UCSD-AML1 (cell line): Measurements from ENCODE around the gene ARHGAP24.
"Not testable (repeated sequence)": the region's sequence is repeated elsewhere in the genome, so short reads cannot be mapped to it uniquely, and the experiment has no call there.

Experiments
- DNase-seq: peaks from one replicate; lab custom pipeline; 2025; ENCODE audit not compliant: unreplicated experiment; lab: John Stamatoyannopoulos, UW

ARHGAP24 gene

DNA sequence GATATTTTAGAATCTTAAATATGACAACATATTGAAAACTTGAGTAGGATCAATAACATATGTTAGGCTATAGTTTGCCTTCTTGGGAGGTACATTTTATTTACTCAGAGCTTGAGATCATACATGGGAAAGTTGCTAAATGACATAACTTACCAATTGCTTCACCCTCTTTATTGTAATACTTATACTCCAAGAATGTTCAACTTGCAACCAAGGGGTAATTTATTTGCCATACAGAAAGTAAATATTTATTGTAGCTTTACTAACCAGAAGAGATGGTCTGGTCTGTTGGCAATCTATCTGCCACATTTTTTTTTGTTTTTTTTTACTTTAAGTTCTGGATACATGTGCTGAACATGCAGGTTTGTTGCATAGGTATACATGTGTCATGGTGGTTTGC lies 426.6 kb downstream of the ARHGAP24 start:
- no peak for DNase-seq

DNA sequence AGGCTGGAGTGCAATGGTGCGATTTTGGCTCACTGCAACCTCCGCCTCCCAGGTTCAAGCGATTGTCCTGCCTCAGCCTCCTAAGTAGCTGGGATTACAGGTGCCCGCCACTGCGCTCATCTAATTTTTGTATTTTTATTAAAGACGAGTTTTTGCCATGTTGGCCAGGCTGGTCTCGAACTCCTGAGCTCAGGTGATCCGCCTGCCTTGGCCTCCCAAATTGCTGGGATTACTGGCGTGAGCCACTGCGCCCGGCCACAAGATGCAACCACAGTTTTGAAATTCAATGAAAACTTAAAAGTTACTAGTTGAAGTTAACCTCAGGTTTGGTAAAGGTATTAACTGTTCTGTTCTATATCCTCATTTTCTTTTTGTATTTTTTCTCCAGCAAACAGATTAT lies 427.7 kb downstream of the ARHGAP24 start:
- DNase-seq = not testable (repeated sequence)

DNA sequence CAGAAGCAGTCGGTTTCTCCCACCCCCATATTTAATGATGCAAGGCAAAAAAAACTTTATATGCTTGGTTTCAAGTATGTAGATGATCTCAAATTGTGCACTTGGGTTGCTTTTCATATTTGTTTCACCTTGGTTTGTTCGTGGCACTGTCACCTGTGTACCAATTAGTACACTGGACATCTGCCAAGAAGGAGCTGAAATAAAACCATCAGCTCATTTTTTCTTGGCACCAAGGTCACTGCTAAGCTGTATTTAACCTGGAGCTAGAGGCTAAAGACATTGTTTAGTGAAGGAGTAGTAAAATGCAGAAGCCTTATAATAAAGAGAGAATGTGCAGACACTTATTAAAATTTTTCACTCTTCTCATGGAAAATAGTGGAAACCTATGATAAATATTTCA lies 430.8 kb downstream of the ARHGAP24 start:
- no peak for DNase-seq

DNA sequence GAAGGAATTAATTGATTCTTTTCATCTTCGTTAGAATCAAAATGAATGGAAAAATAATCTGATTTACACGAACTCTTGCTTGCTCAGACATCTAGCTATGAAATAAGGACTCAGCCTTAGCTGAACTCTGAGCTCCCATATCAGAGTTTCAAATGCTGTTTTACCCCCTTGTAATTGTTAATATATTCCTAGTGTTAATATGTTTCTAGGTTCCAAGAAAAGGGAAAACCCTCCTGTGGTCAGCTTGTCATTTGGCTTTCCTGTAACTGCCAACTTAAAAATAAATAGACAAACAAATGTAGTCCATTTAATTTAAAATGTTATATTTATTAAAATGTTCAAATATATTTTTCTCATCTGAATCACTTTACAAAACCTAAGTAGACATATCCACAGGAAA lies 432.1 kb downstream of the ARHGAP24 start:
- no peak for DNase-seq

DNA sequence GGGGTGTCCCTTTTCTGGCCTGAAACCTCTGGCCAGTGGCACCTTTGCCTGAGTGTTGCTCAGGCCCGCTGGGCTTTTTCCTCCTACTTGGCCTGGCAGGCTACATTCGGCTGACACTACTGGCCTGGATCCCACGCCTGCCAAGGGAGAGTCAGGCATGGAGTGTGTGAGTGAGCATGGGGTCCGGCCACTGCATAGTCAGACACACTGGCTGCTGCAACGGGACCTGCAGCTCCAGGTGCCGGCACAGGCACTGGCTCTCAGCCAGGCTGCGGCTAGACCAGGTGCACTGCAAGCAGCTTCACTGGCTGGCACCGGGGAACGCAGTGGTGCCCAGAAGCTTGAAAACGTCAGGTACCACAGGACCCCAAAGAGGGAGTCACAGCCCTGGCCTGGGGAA lies 434.9 kb downstream of the ARHGAP24 start:
- DNase-seq = no peak

DNA sequence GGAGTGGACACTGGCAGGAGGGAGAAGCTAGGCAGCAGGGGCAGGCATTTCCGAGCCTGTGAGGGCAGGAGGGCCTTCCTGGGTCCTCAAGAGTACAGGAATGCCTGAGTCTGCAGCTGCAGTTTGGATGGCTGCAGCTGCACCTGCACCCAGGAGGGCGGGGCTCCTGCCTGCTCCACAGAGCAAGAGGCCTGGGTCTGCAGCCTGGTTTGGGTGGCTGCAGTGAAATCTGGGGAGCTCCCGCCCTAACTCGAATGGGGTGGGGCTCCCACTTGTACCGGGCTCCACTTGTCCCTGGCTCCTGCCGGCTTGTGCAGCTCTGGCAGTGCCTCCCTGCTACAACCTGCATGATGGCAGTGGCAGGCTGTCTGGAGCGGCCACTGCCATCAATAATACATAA lies 436.0 kb downstream of the ARHGAP24 start:
- no peak for DNase-seq

DNA sequence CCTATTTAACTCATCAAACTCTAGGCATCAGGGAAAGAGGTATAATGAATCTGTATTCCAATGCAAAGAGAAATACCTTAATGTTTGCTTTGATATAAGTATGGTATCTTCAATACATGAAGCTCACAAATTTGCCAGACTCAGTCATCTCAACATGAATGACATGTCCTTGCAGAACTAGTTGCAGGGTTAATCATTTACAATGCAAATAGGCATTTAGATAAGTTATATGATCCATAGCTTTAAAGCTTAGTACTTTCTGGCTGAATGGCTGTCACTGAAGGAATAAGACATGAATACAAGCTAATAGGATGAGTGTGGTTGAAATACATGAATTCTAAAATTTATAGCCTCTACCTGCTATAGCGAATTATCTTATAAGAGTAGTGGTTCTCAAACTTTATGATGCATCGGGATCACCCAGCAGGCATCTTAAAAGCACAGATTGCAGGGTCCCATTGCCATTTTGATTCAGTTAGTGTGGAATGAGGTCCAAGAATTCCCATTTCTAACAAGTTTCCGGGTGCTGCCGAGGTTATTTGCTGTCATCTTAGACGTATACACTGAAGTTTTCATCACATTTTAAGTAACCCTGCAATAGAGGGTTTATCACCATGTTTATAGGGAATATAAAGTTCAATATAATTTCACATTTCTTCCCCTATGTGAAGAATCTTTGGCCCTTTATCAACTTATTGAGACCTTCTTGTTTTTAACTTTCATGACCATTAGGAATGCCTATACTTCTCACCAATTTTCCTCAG lies 439.2 kb downstream of the ARHGAP24 start:
- no peak for DNase-seq

DNA sequence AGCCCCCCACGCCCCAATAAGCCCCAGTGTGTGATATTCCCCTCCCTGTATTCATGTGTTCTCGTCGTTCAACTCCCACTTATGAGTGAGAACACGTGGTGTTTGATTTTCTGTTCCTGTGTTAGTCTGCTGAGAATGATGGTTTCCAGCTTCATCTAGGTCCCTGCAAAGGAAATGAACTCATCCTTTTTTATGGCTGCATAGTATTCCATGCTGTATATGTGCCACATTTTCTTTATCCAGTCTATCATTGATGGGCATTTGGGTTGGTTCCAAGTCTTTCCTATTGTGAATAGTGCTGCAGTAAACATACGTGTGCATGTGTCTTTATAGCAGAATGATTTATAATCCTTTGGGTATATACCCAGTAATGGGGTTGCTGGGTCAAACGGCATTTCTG lies 440.6 kb downstream of the ARHGAP24 start:
- DNase-seq = not testable (repeated sequence)

DNA sequence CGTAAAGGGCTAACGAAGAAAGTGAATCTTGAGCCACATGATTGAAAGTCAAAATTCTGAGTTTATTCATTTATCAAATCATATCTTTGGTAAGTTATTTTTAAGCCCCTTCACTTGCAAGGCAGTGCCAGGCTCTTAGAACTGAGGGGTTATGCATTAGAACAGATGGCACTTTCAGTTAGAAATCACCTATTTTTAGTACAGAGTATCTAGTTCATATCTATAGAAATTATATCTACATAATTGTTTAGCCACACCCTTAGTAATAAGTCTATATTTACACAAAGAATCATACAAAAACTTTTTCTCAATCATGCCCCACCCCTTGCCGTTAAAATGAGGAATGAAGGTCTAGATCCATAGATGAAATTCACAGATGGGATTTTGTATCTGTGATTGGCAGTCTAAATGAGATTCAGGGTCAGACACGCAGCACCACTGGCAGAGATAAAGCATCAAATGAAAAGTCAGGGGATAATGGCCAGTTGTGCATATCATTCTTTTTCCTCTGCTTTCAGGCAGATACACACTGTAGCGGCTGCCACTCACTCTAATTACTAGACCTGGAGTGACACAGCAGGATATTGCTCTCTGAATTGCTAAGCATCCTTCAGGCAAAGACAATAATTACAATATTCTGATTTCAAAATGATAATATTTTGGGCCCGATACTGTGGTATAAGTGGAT lies 444.4 kb downstream of the ARHGAP24 start:
- no peak for DNase-seq

DNA sequence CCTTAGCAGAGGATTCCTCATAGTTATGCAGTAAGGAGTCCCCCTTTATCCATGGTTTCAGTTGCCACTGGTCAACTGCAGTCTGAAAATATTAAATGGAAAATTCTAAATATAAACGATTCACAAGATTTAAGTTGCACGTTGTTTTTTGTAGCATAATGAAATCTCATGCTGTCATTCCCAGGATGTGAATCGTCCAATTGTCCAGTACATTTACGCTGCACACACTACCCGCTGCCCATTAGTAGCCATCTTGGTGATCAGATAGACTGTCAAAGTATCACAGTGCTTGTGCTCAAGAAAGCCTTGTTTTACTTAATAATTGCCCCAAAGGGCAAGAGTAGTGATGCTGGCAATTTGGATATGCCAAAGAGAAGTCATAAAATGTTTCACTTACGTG lies 450.1 kb downstream of the ARHGAP24 start:
- DNase-seq = no peak

DNA sequence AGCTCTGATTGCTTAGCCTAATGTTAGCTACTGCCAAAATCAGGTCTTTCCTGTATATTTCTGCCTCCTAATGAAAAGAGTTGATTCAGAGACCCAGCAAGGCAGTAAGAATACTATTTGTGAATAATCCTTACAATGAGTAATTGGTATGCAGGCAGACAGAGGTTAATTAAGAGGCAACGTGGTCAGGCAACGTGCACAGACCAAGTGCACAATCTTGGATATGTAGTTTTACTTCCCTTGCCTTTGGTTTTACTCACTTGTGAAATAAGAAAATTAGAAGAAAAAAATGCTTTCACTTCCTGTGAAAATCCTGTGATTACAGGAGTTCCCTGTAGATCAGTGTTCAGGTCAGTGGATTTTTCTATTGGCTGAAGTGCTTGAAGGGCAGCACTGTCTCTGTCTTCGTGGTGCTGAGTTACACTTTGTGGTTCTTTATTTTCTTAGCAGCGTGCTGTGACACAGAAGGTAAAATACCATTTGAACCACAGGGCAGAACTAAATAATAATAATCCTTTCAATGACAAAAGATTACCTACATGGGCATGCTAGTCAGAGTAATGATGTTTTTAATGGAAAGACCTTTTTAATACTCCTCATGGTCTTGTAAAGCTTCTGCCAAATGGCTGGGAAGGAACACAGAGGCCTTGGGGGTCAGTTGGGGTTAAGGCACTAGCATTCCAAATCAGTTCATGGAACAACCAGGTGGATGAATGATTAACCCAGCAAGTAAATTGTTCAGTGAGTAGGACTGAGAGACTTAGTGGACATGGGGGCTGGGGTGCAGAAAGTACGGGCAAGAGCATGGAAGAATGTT lies 454.0 kb downstream of the ARHGAP24 start:
- no peak for DNase-seq

DNA sequence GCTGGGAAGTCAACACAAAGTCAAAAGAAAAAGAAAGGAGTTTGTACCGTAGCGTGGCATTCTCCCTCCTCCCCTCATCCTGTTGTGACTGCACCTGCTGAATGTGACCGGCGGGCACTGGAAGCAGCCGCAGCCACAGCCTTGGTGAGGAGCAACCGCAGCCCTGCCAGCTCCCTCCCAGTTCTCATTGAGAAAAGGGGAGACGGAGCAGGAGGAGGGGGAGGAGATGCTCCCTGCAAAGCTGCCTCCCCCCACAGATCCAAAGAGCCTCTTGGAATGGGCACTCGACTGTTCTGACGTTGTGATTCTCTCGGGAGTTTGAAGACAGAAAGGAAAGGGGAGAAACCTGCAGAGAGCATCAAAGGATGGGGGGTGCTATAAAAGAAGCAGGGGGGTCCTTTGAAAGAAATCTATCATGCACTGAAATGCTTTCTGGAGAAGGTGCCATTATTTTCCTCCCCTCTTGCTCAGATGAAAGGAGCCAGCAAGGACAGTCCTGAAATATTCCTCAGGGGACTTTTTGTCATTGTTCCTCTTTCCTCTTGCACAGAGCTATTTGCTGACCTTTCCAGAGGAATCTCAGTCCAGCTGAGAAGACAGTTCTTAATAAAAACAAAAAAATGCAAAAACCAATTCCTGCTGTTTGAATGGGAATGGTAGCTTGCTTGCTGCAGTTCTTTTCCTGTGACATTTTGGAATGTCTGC lies 455.2 kb downstream of the ARHGAP24 start:
- peak; percentile 28 for DNase-seq

DNA sequence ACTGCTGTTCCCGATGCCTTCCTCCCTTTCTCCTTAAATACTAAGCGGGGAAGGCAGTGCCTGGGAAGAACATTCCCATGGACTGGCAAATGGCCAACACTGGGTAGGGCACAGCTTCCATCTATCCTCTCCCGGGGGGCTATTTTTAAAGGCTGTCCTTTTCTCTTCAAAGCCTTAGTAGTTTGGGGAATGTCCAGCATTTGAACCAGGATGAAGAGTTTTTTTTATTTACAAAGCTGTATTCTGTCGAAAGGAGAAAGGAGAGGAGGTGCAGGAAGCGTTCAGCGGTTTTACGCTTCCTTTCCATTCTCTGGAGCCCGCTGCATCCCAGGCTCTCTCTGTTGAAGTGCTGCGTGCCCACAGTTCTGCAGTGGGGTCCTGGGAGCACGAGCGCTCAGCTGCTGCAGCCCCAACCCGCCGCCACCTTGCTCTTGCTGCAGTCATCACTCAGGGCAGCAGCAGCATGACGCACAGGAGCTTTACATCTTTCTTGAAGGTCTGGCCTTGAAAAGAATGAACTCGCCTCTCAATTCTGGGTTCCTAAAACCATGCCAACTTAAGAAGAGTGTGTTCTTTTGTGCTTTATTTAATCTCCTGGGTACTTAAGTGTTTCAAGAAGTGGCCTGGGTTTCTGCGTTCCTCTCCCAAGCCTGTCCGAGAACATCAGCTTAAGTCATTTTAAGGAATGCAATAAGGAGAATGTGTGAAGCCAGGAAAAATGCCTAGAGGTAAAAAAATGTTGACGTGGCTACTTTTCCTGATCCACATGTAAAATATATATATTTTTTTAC lies 457.7 kb downstream of the ARHGAP24 start:
- DNase-seq = peak; percentile 28

DNA sequence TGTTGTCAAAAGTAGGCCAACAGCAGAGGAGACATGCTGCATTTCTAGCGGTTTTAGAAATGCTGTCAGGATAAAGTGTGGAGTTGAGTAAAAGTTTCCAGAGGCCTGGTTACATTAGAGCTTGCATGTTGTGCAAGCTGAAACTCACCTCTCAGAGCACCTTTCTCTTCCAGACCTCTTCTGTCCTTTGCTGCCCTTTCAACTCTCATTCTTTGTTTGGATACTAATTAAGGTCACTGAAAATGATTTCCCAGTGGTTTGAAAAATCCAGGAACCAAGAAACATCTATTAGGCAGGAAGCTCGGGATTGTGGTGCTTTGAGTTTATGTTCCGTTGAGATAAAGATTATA lies 458.3 kb downstream of the ARHGAP24 start:
- DNase-seq = no peak

DNA sequence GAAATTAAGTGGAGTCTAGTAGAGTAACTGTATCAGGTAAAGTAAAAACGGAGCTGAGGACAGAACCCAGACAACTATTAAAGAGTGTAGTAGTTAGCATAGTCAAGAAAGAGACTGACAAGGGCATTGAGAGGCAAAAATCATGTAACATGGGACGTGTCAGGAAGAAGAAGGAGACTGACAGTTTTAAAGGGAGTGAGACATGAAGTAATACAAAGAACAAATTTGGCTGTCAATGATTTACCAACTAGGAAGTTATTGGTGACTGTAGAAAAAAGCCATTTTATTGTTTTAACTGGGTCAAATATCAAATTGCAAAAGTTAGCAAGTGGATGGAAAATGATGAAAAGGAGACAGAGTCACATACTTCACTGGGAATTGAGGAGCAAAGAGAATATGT lies 462.6 kb downstream of the ARHGAP24 start:
- no peak for DNase-seq

DNA sequence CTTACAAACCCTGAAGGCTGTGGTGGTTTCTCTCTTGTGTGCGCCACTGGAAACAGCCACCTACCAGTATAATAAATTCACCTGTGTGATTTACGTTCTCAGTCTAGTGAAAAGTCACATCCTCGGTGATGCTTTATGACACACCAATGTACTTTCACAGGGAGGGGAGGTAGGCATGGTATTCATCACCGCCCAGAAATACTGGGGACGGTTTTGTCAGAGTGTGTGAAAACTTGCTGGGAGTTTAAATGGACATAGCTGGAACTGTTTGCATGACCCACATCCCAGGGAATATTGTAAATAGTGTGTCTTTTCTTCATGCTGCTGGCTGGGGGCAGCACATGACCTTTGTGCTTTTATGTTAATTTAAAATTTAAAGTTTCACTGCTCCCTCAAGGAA lies 463.1 kb downstream of the ARHGAP24 start:
- no peak for DNase-seq

DNA sequence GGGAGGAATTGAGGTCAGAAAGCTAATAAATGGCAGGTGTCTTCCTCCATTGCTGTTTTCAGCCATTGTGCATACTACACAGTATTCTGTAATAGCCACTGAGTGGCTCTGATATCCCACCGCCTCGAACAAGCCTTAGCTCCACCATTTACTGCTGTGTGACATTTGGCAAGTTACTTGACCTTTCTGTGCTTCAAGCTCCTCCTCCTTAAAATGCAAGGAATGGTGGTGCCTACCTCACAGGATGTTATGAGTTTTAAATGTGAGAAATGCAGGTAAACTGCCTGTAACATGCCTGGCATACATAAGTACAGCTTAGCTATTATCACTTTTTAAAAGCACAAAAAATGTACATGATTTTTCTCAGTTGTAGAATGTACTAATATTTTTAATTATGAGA lies 464.0 kb downstream of the ARHGAP24 start:
- DNase-seq = no peak

DNA sequence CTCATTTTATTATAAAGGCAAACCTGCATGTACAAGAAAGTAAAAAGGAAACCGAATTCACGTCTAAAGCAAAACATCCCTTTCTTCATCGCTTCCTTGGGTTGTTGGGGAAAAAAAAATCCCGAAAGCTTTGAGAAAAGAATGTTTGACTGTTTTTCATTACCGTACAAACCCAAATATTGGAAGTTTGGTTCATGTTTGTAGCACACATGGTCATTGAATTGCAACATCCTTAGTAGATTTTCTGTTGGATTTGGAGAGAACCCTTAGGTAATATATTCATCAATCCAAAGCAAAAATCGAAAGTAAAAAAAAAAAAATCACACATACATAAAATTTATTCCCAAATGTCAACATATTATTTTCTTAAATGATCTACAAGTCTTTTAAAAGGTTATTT lies 464.6 kb downstream of the ARHGAP24 start:
- no peak for DNase-seq

DNA sequence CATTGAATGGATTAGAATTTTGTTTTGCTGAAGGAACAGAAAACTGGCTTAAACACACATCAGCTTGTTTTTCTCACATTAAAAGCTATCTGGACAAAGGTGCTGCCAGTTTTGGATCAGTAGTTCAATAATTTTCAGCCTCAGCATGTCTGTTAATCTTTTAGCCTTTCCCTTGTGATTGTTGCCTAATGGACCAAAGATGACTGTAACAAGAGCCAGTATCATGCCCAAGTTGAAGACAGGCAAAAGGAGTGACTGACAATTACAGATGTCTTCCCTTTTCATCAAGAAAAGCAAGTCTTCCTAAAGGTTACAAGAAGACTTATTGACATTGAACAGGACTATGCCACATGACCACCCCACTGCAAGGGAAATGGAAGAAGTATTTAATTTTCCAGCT lies 465.2 kb downstream of the ARHGAP24 start:
- DNase-seq = no peak

DNA sequence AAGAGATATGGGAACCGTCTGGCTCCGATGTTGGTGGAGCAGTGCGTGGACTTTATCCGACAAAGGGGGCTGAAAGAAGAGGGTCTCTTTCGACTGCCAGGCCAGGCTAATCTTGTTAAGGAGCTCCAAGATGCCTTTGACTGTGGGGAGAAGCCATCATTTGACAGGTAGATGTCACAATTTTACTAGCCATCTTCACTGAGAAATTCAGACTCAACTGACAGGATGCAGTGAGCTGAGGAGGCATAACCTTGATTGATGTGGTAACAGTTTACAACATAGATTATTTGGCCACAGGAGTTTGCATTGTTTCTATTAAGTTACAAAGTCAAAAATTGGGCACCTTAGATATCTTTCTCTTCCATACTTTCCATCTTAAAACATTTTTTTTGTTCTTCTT lies 467.2 kb downstream of the ARHGAP24 start:
- no peak for DNase-seq

DNA sequence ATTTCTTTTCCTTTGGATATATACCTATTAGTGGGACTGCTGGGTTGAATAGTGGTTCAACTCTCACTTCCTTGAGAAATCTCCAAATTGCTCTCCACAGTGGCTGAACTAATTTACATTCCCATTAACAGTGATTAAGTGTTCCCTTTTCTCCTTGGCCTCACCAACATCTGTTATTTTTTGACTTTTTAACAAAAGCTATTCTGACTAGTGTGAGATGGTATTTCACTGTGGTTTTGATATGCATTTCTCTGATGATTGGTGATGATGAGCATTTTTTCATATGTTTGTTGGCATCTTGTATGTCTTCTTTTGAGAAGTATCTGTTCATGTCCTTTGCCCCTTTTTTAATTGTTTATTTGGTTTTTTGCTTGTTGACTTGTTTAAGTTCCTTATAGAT lies 471.9 kb downstream of the ARHGAP24 start:
- no peak for DNase-seq
